Spinal cord (tissue), 10 donors: ENCODE results near the gene SLX4. TPM values are rescaled to one million over a fixed set of nuclear protein-coding genes. Genes with fewer than 3 reads are reported as not detected.

ENCODE experiments used
- DNase-seq, 6 donors: peaks; one replicate each; pipeline versions ENCODE4 v3.0.0 to v3.0.0-alpha.2; 2013 to 2015; ENCODE audit warnings: low spot score in 6 of 6, low read depth in 4 of 6
- H3K27ac ChIP-seq: one replicate; pipeline ENCODE4 v1.5.1; 2013; ENCODE audit warnings: low read depth, low read length, control low read depth
- H3K27me3 ChIP-seq: one replicate; pipeline ENCODE4 v1.6.1; 2013; ENCODE audit warnings: low read length; ENCODE audit not compliant: control insufficient read depth, insufficient read depth
- H3K36me3 ChIP-seq: one replicate; pipeline ENCODE4 v1.6.1; 2013; ENCODE audit warnings: low read length; ENCODE audit not compliant: control insufficient read depth, insufficient read depth
- H3K4me1 ChIP-seq: one replicate; pipeline ENCODE4 v1.6.1; 2013; ENCODE audit warnings: low read length; ENCODE audit not compliant: control insufficient read depth, insufficient read depth
- H3K4me3 ChIP-seq: one replicate; pipeline ENCODE4 v1.5.1; 2013; ENCODE audit warnings: low read depth, low read length, control low read depth
- H3K9me3 ChIP-seq: one replicate; pipeline ENCODE4 v1.6.1; 2013; ENCODE audit warnings: low read length; ENCODE audit not compliant: control insufficient read depth, insufficient read depth
- WGBS: methylation state at CpG from one replicate; pipeline ENCODE4 v1.1.5; 2013; ENCODE audit warnings: missing lambda C conversion rate; ENCODE audit not compliant: insufficient coverage; 5-methylcytosine and 5-hydroxymethylcytosine counted together
- polyA plus RNA-seq, 2 donors: library from polyadenylated mRNA; unstranded; fragments of 120-200 nt; gene quantifications; one replicate each; pipeline ENCODE4 v1.2.1, GENCODE V29; 2013; ENCODE audit not compliant: insufficient read length in 2 of 2
- total RNA-seq, 2 donors: library from RNA; depleted of rRNA in 1 of 2; stranded (reverse); fragments of 120-200 nt in 1 of 2; fragments of >200 nt in 1 of 2; gene quantifications; one replicate each; pipeline versions ENCODE4 v1.2.3 to v1.2.4, GENCODE V29; 2013 to 2014
- donor health status: healthy.

The SLX4 gene
- total and polyA plus RNA-seq, 4 donors: 6.2 to 15.7 (median 8.7) TPM

GRCh38 chr16:3601614-3602319 lies 9.6 kb downstream of the SLX4 start:
- WGBS: 90% methylated on average over 12 of the region's 13 CpGs
- no peak overlapping the region for H3K4me3 ChIP-seq
- DNase-seq: no peak
- no peaks in the 10 kb centered on the region for H3K27me3 ChIP-seq
- no peaks in the 10 kb centered on the region for H3K4me1 ChIP-seq
- H3K27ac ChIP-seq: no peak overlapping the region
- no peaks in the 10 kb centered on the region for H3K9me3 ChIP-seq
- H3K36me3 ChIP-seq: peaks cover 92% of the 10 kb centered on the region

- H3K9me3 ChIP-seq: no peaks in the 10 kb centered on the region
- no peaks in the 10 kb centered on the region for H3K27me3 ChIP-seq
- H3K4me3 ChIP-seq: no peak overlapping the region
- no peaks in the 10 kb centered on the region for H3K4me1 ChIP-seq
- DNase-seq: no peak
- peaks cover 99% of the 10 kb centered on the region for H3K36me3 ChIP-seq
- WGBS: 98% methylated on average over 4 of the region's 4 CpGs
- no peak overlapping the region for H3K27ac ChIP-seq
These were observed 11.5 kb downstream of the SLX4 start for GRCh38 chr16:3599922-3600321.

GRCh38 chr16:3599121-3599520 lies 12.3 kb downstream of the SLX4 start:
- peaks cover 99% of the 10 kb centered on the region for H3K36me3 ChIP-seq
- H3K9me3 ChIP-seq: no peaks in the 10 kb centered on the region
- H3K4me1 ChIP-seq: no peaks in the 10 kb centered on the region
- WGBS: 88% methylated on average over 8 of the region's 8 CpGs
- DNase-seq: no peak
- H3K27me3 ChIP-seq: no peaks in the 10 kb centered on the region
- H3K27ac ChIP-seq: no peak overlapping the region
- no peak overlapping the region for H3K4me3 ChIP-seq

- H3K4me3 ChIP-seq: no peak overlapping the region
- H3K27ac ChIP-seq: no peak overlapping the region
- H3K9me3 ChIP-seq: no peaks in the 10 kb centered on the region
- 99% methylated on average over 11 of the region's 12 CpGs for WGBS
- no peaks in the 10 kb centered on the region for H3K27me3 ChIP-seq
- H3K4me1 ChIP-seq: no peaks in the 10 kb centered on the region
- DNase-seq: no peak
- H3K36me3 ChIP-seq: peaks cover 96% of the 10 kb centered on the region
These were observed 13.2 kb downstream of the SLX4 start for GRCh38 chr16:3598236-3598635.

- peaks cover 96% of the 10 kb centered on the region for H3K36me3 ChIP-seq
- WGBS: 93% methylated on average over 16 of the region's 17 CpGs
- no peak for DNase-seq
These were observed 13.7 kb downstream of the SLX4 start for GRCh38 chr16:3597676-3598075.

GRCh38 chr16:3597226-3597625 lies 14.2 kb downstream of the SLX4 start:
- no peaks in the 10 kb centered on the region for H3K4me1 ChIP-seq
- H3K27ac ChIP-seq: no peak overlapping the region
- no peak for DNase-seq
- H3K9me3 ChIP-seq: no peaks in the 10 kb centered on the region
- no peaks in the 10 kb centered on the region for H3K27me3 ChIP-seq
- peaks cover 96% of the 10 kb centered on the region for H3K36me3 ChIP-seq
- H3K4me3 ChIP-seq: no peak overlapping the region
- 93% methylated on average over 9 of the region's 10 CpGs for WGBS

More at GRCh38 chr16:3597676-3598075, 13.7 kb downstream of the SLX4 start:
- H3K9me3 ChIP-seq: no peaks in the 10 kb centered on the region
- no peaks in the 10 kb centered on the region for H3K27me3 ChIP-seq
- H3K4me1 ChIP-seq: no peaks in the 10 kb centered on the region
- H3K27ac ChIP-seq: no peak overlapping the region
- no peak overlapping the region for H3K4me3 ChIP-seq

- no peak overlapping the region for H3K4me3 ChIP-seq
- H3K9me3 ChIP-seq: no peaks in the 10 kb centered on the region
- H3K4me1 ChIP-seq: no peaks in the 10 kb centered on the region
- H3K27ac ChIP-seq: no peak overlapping the region
- no peak for DNase-seq
- peaks cover 96% of the 10 kb centered on the region for H3K36me3 ChIP-seq
- WGBS: 93% methylated on average over 27 of the region's 27 CpGs
- H3K27me3 ChIP-seq: no peaks in the 10 kb centered on the region
These were observed 15.1 kb downstream of the SLX4 start for GRCh38 chr16:3596101-3596861.

GRCh38 chr16:3595521-3596021 lies 15.8 kb downstream of the SLX4 start:
- peaks cover 96% of the 10 kb centered on the region for H3K36me3 ChIP-seq
- no peak for DNase-seq
- no peak overlapping the region for H3K27ac ChIP-seq
- 98% methylated on average over 12 of the region's 19 CpGs for WGBS
- no peak overlapping the region for H3K4me3 ChIP-seq
- no peaks in the 10 kb centered on the region for H3K4me1 ChIP-seq
- H3K9me3 ChIP-seq: no peaks in the 10 kb centered on the region
- H3K27me3 ChIP-seq: no peaks in the 10 kb centered on the region

GRCh38 chr16:3595110-3595486 lies 16.3 kb downstream of the SLX4 start:
- WGBS: 98% methylated on average over 11 of the region's 11 CpGs
- H3K36me3 ChIP-seq: peaks cover 96% of the 10 kb centered on the region

More at GRCh38 chr16:3595110-3595486, 16.3 kb downstream of the SLX4 start:
- no peak overlapping the region for H3K27ac ChIP-seq
- no peaks in the 10 kb centered on the region for H3K4me1 ChIP-seq
- H3K27me3 ChIP-seq: no peaks in the 10 kb centered on the region
- no peak overlapping the region for H3K4me3 ChIP-seq
- no peak for DNase-seq
- H3K9me3 ChIP-seq: no peaks in the 10 kb centered on the region
